B cell (primary cell): ENCODE results near the gene SERP1. TPM values are rescaled to one million over a fixed set of nuclear protein-coding genes. Genes with fewer than 3 reads are reported as not detected.

Source experiments
- ATAC-seq: fragments of 200-7000 bp; cut with Tn5 transposase; one replicate; pipeline ENCODE4 v1.10.0; 2021; ENCODE audit warnings: low read depth, mild to moderate bottlenecking, moderate number of reproducible peaks, moderate library complexity
- CTCF ChIA-PET: fragments of 350-600 bp; sonication (Branson Sonifier 250); formaldehyde crosslinking; loops from one replicate; lab custom pipeline; 2021; ENCODE audit warnings: antibody characterized with exemption, inconsistent platforms; lab: Charles Lee
- POLR2A ChIA-PET: fragments of 350-600 bp; sonication (Branson Sonifier 250); formaldehyde crosslinking; loops from one replicate; lab custom pipeline; 2021; ENCODE audit warnings: antibody characterized with exemption; lab: Charles Lee
- DNase-seq: peaks from one replicate; pipeline ENCODE4 v3.0.0; 2013
- H2AFZ ChIP-seq: 2 replicates; pipeline ENCODE4 v1.6.1; 2012; ENCODE audit warnings: mild to moderate bottlenecking, low read depth, low read length; ENCODE audit not compliant: insufficient read depth, poor library complexity, severe bottlenecking
- H3K27ac ChIP-seq, 2 donors: 1 replicate in 1 of 2; 2 replicates in 1 of 2; pipeline ENCODE4 v1.5.1; 2012 to 2013; ENCODE audit warnings: low read length in 2 of 2, mild to moderate bottlenecking in 2 of 2, moderate library complexity in 1 of 2
- H3K27me3 ChIP-seq, 4 experiments: fragments of 200-600 bp in 1 of 4; sonication (generic) in 1 of 4; replicated peaks in 1 of 4; 1 replicate in 2 of 4; 2 replicates in 2 of 4; pipeline versions ENCODE4 v1.6.1 to v1.7.0; 2013 to 2016; ENCODE audit warnings: low read length in 3 of 4, mild to moderate bottlenecking in 2 of 4, mixed read lengths in 1 of 4, moderate library complexity in 1 of 4; ENCODE audit not compliant: insufficient read depth in 4 of 4, control insufficient read depth in 3 of 4; ENCODE audit errors: control extremely low read depth in 1 of 4
- H3K36me3 ChIP-seq, 2 experiments: replicated peaks in 1 of 2; 1 replicate in 1 of 2; 2 replicates in 1 of 2; pipeline versions ENCODE4 v1.6.1 to v1.7.1; 2013; ENCODE audit warnings: low read length in 1 of 2; ENCODE audit not compliant: insufficient read depth in 2 of 2, control insufficient read depth in 1 of 2; ENCODE audit errors: control extremely low read depth in 1 of 2, extremely low read depth in 1 of 2
- H3K4me1 ChIP-seq, 2 donors: fragments of 200-600 bp in 1 of 2; sonication (generic) in 1 of 2; 1 replicate in 1 of 2; 2 replicates in 1 of 2; pipeline versions ENCODE4 v1.5.1 to v1.6.1; 2013 to 2017; ENCODE audit warnings: low read length in 2 of 2; ENCODE audit not compliant: control insufficient read depth in 2 of 2, insufficient read depth in 2 of 2
- H3K4me2 ChIP-seq: replicated peaks from 2 replicates; pipeline ENCODE3; 2012; ENCODE audit warnings: mild to moderate bottlenecking, low read depth, low read length; ENCODE audit not compliant: poor library complexity, severe bottlenecking
- H3K4me3 ChIP-seq, 5 experiments: fragments of 200-600 bp in 1 of 5; sonication (generic) in 1 of 5; 1 replicate in 3 of 5; 2 replicates in 2 of 5; pipeline versions ENCODE4 v1.5.1 to v1.7.0; 2011 to 2016; ENCODE audit warnings: low read length in 4 of 5, mild to moderate bottlenecking in 4 of 5, low read depth in 2 of 5, control low read depth in 1 of 5, moderate library complexity in 1 of 5; ENCODE audit not compliant: insufficient read depth in 1 of 5; ENCODE audit errors: control extremely low read depth in 1 of 5, extremely low read depth in 1 of 5
- H3K79me2 ChIP-seq: fragments of 200-600 bp; sonication (generic); one replicate; pipeline ENCODE4 v1.6.0; 2016; ENCODE audit warnings: low read length; ENCODE audit not compliant: control insufficient read depth, insufficient read depth
- H3K9ac ChIP-seq: fragments of 200-600 bp; sonication (generic); 2 replicates; pipeline ENCODE4 v1.6.1; 2017; ENCODE audit warnings: mild to moderate bottlenecking, low read length, moderate library complexity
- H3K9me3 ChIP-seq, 3 donors: one replicate each; pipeline versions ENCODE4 v1.6.1 to v1.7.1; 2013; ENCODE audit warnings: low read length in 2 of 3; ENCODE audit not compliant: control insufficient read depth in 2 of 3, insufficient read depth in 1 of 3; ENCODE audit errors: control extremely low read depth in 1 of 3
- H4K20me1 ChIP-seq: 2 replicates; pipeline ENCODE4 v1.6.0; 2012; ENCODE audit warnings: mild to moderate bottlenecking, low read length; ENCODE audit not compliant: insufficient read depth, control insufficient read depth, poor library complexity, severe bottlenecking
- H3K27ac Mint-ChIP-seq: one replicate; pipeline ENCODE4 v1.8.0; 2021; ENCODE audit warnings: mixed read lengths
- H3K27me3 Mint-ChIP-seq: one replicate; pipeline ENCODE4 v1.8.0; 2021; ENCODE audit warnings: mixed read lengths
- H3K4me1 Mint-ChIP-seq: one replicate; pipeline ENCODE4 v1.8.0; 2021; ENCODE audit warnings: mixed read lengths
- H3K4me3 Mint-ChIP-seq: one replicate; pipeline ENCODE4 v1.8.0; 2021; ENCODE audit warnings: mixed read lengths
- H3K9me3 Mint-ChIP-seq: one replicate; pipeline ENCODE4 v1.8.0; 2022; ENCODE audit warnings: mixed read lengths; ENCODE audit not compliant: insufficient read depth
- EZH2 ChIP-seq: IDR thresholded peaks from 2 replicates; pipeline ENCODE4 v1.6.1; 2012; ENCODE audit warnings: borderline replicate concordance, low read depth, mild to moderate bottlenecking, moderate library complexity, low read length; ENCODE audit not compliant: insufficient read depth, poor library complexity, severe bottlenecking
- WGBS: methylation state at CpG from one replicate; pipeline ENCODE4 v1.1.5; 2013; ENCODE audit warnings: missing lambda C conversion rate; ENCODE audit not compliant: insufficient coverage; 5-methylcytosine and 5-hydroxymethylcytosine counted together
- intact Hi-C: fragments of 100-400 bp; cut with micrococcal nuclease; formaldehyde crosslinking; loops from one replicate; pipeline ENCODE4 v1.10.0; 2022
- polyA plus RNA-seq: library from polyadenylated mRNA; depleted of rRNA; stranded (reverse); fragments of >200 nt; gene quantifications from 2 replicates; pipeline ENCODE4 v1.2.3, GENCODE V29; 2012
- total RNA-seq, 2 donors: library from RNA; stranded (reverse); fragments of 120-200 nt in 1 of 2; gene quantifications; 1 replicate in 1 of 2; 2 replicates in 1 of 2; pipeline versions ENCODE4 v1.2.3 to v1.2.4, GENCODE V29; 2013 to 2022
- TF ChIP-seq, protein P1 (sequence below): fragments of 200-600 bp; IDR thresholded peaks from one replicate; pipeline ENCODE4 v1.8.0; 2022; ENCODE audit warnings: antibody characterized with exemption, mild to moderate bottlenecking

The SERP1 gene
- total and polyA plus RNA-seq, 2 donors (not counting 1 experiment from before 2014, with no cell fraction given) = 84.6 to 114 TPM

DNA sequence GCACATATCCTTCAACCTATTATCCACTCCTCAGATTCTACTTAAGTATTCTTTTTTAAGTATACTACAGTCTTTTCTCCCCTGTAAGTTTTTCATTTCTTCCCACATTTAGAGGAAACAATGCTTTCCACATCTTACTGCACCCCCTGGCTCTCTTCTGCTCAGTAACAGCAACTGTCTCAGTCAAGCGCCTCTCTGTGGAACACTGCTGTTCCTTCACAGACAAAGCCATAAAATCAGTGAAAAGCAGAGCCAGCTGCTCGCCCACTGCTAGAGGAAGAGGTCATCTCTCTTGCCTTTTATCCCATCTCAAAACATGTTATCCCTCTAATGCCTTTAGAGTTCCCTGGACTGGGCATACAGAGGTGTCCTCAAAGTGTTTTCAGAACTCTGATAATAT lies 24.8 kb downstream of the SERP1 start:
- no peak for ATAC-seq
- CTCF ChIA-PET = interaction anchor here (1.2 kb wide), 1 partner anchor 182 kb away, joined by 3 read pairs; the partner anchor contains the start of gene ERICH6

DNA sequence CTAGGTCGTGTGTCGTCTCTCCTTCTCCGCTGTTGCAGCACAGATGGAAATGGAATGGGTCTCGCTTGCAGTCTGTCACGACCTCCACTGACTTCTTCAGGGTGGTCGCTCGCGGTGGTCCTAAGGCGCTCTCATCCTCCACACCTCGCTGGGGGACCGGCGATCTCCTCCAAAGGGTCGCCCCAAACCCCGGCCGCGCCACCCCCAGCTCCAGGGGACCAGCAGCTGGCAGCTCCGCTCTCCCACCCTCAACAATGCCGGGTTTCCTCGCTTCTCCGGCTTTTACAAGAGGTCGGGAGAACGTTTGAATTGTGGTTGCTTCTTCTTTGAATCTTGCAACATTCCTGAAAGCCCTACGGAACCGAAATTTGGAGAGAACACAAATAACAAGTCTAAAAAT lies 25.9 kb downstream of the SERP1 start:
- WGBS = 87% methylated on average over 22 of the region's 24 CpGs
- Histone ChIP-seq H3K9me3 (peaks cover 0 to 3% (median 2%) of the 10 kb centered on the region in 3 donors), H3K79me2 (no peaks in the 10 kb centered on the region), H3K27me3 (no peaks in the 10 kb centered on the region), H3K36me3 (no peaks in the 10 kb centered on the region), H2AFZ (no peak overlapping the region), H4K20me1 (no peaks in the 10 kb centered on the region), H3K4me2 (no peak overlapping the region), H3K4me3 (no peak overlapping the region), H3K27ac (no peak overlapping the region), H3K4me1 (no peaks in the 10 kb centered on the region), H3K9ac (no peak overlapping the region)
- H3K4me3 Mint-ChIP-seq = no peak overlapping the region
- H3K27me3 Mint-ChIP-seq = peaks cover 16% of the 10 kb centered on the region
- no peak for ATAC-seq
- ChIA-PET POLR2A (no interaction called here), CTCF (no interaction called here)
- intact Hi-C loops = no loop called here
- H3K9me3 Mint-ChIP-seq = peaks cover 10% of the 10 kb centered on the region
- H3K4me1 Mint-ChIP-seq = no peaks in the 10 kb centered on the region
- no peak for TF ChIP-seq EZH2
- TF ChIP-seq, protein P1, sequence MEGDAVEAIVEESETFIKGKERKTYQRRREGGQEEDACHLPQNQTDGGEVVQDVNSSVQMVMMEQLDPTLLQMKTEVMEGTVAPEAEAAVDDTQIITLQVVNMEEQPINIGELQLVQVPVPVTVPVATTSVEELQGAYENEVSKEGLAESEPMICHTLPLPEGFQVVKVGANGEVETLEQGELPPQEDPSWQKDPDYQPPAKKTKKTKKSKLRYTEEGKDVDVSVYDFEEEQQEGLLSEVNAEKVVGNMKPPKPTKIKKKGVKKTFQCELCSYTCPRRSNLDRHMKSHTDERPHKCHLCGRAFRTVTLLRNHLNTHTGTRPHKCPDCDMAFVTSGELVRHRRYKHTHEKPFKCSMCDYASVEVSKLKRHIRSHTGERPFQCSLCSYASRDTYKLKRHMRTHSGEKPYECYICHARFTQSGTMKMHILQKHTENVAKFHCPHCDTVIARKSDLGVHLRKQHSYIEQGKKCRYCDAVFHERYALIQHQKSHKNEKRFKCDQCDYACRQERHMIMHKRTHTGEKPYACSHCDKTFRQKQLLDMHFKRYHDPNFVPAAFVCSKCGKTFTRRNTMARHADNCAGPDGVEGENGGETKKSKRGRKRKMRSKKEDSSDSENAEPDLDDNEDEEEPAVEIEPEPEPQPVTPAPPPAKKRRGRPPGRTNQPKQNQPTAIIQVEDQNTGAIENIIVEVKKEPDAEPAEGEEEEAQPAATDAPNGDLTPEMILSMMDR = no peak
- no peak for DNase-seq
- H3K27ac Mint-ChIP-seq = no peak overlapping the region

More for the DNA sequence above, 24.8 kb downstream of the SERP1 start:
- DNase-seq = no peak
- Mint-ChIP-seq H3K27ac (no peak overlapping the region), H3K4me1 (no peaks in the 10 kb centered on the region), H3K9me3 (peaks cover 10% of the 10 kb centered on the region), H3K4me3 (no peak overlapping the region), H3K27me3 (peaks cover 10% of the 10 kb centered on the region)
- Histone ChIP-seq H3K9me3 (peaks cover 0 to 3% (median 2%) of the 10 kb centered on the region in 3 donors), H2AFZ (no peak overlapping the region), H3K36me3 (no peaks in the 10 kb centered on the region), H4K20me1 (no peaks in the 10 kb centered on the region), H3K27me3 (no peaks in the 10 kb centered on the region), H3K4me2 (no peak overlapping the region), H3K4me3 (no peak overlapping the region), H3K4me1 (no peaks in the 10 kb centered on the region), H3K27ac (no peak overlapping the region), H3K79me2 (no peaks in the 10 kb centered on the region), H3K9ac (no peak overlapping the region)
- POLR2A ChIA-PET = no interaction called here
- TF ChIP-seq, protein P1 = no peak
- no peak for TF ChIP-seq EZH2
- 83% methylated on average over 1 of the region's 2 CpGs for WGBS
- intact Hi-C loops = no loop called here
